HG03045 (cell line): ENCODE results near the gene CCZ1B.
"Not testable (repeated sequence)": the region's sequence is repeated elsewhere in the genome, so short reads cannot be mapped to it uniquely, and the experiment has no call there.

Source experiments
- ATAC-seq: cut with Tn5 transposase; IDR thresholded peaks from one replicate; pipeline ENCODE4 v1.9.1; 2021; ENCODE audit warnings: mild to moderate bottlenecking, moderate library complexity; ENCODE audit not compliant: unreplicated experiment

The CCZ1B gene

GRCh38 chr7:6826151-6826550 is at the start of gene CCZ1B:
CCZ1B (minus strand) TSS chr7:6826275; CDS start chr7:6826197, 78 bp downstream.
- ATAC-seq, result peak; percentile 98

DNA sequence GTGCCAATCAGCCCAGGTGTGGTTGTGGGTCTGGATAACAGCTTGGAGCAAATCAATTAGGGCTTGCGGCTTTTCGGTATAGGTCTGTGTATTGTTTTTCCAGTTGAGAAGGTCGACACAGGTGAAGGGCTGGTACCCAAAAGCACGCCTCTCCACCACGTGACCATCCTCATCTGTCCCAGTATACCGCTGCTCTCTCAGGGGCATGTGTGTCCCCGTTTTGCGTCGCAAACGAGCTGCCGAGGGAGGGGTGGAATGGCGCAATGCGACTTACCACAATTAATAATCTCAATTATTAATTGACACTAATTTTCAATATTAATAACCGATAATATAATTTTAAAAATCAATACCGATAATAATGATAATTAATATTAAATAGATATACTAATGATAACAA is 48.9 kb upstream of the CCZ1B start:
- not testable (repeated sequence) for ATAC-seq

GRCh38 chr7:6872246-6872945 is 46.3 kb upstream of the CCZ1B start:
- not testable (repeated sequence) for ATAC-seq

DNA sequence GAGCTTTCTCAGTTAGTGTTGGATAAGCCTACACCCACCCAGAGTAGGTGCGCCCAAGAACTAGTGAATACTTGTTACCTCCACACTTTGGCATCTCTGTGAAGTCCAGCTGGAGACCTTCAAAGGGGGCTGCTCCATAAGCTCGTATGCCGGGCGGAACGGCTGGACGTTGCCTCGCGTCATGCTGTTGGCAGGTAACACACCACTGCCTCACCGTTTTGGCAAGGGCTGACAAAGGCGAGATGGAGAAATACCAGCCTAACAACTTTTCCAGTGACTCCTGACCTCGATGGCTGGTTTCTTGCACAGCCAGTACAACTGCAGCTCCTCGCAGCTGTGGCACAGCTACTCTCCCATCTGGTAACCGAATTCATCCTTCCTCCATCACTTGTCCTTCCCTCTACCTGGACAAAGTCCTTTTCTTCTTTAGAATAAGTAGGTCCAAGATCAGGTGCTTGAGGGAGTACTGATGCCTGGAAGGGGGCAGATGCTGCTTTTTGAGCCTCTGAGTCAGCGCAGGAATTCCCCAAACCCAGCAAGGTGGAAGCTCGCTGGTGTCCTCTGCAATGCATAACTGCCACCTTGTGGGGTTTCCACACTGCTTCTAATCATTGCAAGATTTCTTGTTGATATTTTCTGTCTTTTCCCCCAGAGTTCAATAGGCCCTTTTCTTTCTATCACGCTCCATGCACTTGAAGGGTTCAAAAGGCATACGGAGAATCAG is 45.5 kb upstream of the CCZ1B start:
- not testable (repeated sequence) for ATAC-seq

DNA sequence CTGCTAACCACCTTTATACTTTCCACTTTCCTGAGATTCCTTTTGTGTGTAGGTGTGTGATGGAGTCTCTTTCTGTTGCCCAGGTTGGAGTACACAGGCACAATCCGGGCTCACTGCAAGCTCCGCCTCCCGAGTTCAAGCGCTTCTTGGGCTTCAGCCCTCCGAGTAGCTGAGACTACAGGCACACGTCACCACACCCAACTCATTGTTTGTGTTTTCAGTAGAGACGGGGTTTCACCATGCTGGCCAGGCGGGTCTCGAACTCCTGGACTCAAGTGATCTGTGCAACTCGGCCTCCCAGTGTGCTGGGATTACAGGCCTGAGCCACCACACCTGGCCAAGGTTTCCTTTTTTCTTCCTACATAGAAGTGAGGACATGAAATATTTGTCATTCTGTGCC is 38.7 kb upstream of the CCZ1B start:
- ATAC-seq, result not testable (repeated sequence)

GRCh38 chr7:6864188-6864587 is 38.1 kb upstream of the CCZ1B start:
- not testable (repeated sequence) for ATAC-seq

DNA sequence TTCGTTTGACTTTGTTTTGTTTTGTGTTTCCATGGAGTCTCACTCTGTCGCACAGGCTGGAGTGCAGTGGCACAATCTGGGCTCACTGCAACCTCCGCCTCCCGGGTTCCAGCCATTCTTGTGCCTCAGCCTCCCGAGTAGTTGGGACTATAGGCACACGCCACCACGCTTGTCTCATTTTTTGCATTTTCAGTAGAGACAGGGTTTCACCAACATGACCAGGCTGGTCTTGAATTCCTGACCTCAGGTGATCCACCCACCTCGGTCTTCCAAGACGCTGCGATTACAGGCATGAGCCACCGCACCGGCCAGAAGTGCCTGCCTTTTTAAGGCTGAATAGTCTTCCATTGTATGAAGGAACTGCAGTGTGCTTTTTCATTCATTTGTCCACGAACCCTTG is 36.8 kb upstream of the CCZ1B start:
- not testable (repeated sequence) for ATAC-seq

GRCh38 chr7:6857721-6858314 is 31.7 kb upstream of the CCZ1B start:
- ATAC-seq, result not testable (repeated sequence)

DNA sequence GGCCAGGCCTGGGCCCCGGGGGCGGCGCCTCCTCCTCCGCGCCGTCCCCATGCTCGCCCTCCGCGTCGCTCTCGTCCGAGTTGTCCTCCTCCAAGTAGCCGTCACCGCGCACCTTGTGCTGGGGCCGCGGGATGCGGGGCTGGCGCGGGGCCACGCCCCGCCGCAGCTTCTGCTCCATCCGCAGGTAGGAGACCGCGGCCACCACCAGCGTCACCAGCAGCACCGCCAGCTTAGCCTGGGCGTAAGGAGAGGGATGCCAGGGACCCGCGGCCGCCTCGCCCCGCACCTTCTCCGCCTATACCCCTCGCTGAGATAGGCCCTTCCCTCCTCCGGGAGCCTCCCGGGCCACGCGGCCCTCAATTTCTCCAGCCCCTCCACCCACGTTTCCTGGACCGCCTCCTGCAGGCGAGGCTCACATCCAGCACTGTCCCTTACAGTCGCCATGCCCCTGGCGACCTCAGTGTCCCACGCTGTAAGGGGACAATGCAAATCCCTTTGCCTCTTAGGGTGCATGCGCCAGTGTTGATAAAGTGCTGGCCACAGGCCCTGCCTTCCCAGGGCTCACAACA is 29.6 kb upstream of the CCZ1B start:
- not testable (repeated sequence) for ATAC-seq

DNA sequence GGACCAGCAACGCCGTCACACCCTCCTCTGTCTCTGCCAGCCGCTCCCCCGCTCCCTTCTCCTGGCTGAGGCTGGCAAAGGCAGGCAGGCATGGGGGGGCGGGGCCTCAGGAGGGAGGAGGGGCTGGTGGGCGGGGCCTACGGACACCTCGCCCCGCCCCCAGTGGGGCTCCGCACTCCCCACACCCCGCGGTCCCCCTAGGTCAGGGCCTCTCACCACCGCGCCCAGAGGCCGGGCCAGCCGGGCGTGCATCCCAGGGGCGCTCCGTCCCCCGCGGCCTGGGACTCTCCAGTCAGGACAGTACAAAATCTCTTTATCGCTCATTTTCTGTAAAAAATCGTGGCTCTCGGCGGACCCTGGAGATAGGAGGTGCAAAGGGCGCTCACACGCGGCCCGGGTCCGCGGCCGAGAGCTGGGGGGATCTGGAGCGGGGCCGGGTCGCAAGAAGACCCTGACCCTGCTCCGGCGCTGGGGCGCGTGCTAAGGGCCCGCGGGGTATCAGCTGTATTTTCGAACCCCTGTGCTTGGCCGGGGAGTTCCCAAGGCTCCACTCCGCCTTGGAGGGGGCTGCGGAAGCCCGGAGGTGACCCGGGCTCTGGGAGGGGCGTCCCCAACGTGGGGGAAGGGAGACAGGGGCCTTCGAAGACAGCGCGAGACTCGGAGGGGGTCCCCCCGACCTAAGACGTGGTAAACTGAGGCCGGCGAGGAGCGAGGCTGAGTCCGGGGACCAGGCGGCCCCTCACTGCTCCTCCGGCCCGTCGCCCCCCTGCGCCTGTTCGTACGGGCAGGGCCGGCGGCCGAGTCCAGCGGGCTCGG is 28.9 kb upstream of the CCZ1B start:
- not testable (repeated sequence) for ATAC-seq

- ATAC-seq, result not testable (repeated sequence)
These were observed 27.6 kb upstream of the CCZ1B start for GRCh38 chr7:6853681-6854080.

DNA sequence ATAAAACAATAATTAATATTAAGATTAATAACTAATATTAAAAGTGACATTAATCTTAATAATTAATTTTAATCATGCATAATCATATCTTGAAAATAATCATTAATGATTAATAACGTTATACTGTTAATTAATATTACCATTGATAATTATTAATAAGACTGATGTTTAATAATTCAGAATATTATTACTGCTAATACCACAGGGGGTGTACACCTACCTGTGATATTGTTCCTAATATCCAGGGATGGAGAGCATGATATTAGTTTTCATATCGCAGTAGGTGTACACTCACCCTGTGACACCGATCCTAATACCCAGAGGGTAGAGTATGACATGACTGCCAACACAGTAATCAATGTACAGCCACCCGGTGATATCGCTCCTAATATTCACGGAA is 23.1 kb upstream of the CCZ1B start:
- ATAC-seq, result not testable (repeated sequence)

- ATAC-seq, result not testable (repeated sequence)
These were observed 21.7 kb upstream of the CCZ1B start for GRCh38 chr7:6847751-6848150.

DNA sequence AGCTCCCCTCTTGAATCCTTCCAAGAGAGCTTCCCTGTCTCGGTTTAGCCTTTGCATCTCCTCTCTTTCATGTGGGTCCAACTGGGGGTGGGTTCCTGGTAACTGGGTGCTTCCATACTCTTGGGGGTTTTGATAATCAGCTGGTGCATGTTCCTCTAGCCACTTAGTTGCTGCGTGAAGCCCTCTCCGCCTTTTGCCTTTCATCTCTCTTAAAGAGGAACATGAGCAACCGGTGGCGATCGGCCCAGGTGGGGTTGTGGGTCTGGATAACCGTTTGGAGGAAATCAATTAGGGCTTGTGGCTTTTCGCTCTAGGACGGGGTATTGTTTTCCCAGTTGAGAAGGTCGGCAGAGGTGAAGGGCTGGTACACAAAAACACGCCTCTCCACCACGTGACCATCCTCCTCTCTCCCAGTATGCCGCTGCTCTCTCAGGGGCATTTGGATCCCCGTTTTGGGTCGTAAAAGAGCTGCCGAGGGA is 19.9 kb upstream of the CCZ1B start:
- not testable (repeated sequence) for ATAC-seq

- not testable (repeated sequence) for ATAC-seq
These were observed 17.6 kb upstream of the CCZ1B start for GRCh38 chr7:6843654-6844053.

DNA sequence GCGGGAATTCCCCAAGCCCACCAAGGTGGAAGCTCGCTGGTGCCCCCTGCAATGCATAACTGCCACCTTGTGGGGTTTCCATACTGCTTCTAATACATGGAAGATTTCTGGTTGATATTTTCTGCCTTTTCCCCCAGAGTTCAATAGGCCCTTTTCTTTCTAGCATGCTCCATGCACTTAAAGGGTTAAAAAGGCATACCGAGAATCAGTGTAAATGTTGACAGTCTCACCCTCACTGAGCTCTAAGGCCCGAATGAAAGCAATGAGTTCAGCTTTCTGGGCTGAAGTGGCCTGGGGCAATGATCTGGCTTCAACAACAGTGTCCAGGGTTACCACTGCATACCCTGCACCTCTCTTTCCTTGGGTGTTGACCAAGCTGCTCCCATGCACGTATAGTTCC is 17.0 kb upstream of the CCZ1B start:
- not testable (repeated sequence) for ATAC-seq

- ATAC-seq, result not testable (repeated sequence)
These were observed 16.3 kb upstream of the CCZ1B start for GRCh38 chr7:6842278-6842921.

DNA sequence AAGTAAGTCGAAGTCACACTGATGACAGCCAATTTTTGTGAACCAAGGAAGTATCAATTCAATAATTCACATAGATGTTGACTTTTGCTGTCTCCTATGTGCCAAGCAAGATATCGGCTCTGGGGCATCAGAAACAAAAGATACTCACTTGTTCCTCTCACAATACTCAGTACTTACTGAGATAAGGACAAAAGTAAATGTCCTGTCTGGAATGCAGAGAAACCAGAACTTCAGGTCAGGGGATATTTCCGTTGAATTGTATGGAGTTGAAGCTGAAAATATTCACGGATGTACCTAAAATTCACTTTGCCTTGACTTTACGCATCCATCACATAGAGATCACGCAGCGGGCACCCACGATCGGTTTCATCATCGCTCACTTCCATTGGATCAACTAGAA is 11.0 kb upstream of the CCZ1B start:
- ATAC-seq, result not testable (repeated sequence)

DNA sequence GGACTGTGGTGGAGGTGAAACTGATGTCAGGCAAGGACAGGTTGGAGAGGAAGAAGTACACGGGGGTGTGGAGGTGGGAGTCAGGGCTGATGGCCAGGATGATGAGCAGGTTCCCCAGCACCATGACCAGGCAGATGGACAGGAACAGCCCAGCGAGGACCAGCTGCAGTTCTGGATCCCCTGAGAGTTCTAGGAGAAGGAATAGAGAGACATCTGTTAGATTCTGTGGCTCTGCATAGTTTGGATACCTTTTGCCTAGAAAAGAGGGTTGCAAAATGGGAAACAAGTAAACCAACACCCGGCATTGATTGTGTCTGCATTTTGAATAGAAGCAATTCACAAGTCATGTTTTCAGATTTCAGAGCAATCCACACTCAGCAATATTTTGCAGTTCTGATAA is 9.4 kb upstream of the CCZ1B start:
- not testable (repeated sequence) for ATAC-seq

DNA sequence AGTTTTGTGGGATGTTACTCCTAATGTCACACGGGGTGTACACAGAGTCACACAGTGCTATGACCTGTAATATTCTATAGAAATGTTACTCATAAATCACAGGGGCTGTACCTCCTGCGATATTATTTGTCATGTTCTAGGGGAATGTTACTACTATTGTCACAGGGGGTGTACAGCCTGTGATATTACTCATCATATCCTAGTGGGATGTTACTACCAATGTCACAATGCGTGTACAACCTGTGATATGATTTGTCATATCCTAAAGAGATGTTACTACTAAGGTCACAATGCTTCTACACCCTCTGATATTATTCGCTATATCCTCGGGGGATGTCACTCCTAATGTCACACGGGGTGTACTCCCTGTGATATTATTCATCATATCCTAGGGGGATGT is 7.6 kb upstream of the CCZ1B start:
- no peak for ATAC-seq
